ENCODE data around the gene WDR70.
A peak's percentile ranks its signal among the peaks of the same experiment; 100 is the strongest.

Gene WDR70

DNA sequence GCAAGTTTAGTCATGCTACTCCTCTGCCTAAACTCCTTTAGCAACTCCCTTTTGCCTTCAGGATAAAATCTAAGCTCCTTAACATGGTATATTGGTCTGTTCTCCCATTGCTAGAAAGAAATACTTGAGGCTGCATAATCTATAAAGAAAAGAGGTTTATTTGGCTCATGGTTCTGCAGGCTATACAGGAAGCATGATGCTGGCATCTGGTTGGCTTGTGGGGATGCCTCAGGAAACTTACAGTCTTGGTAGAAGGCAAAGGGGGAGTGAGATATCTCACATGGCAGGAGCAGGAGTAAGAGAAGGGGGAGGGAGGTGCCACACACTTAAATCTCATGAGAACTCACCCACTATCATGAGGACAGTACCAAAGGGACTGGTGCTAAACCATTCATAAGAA lies 315.7 kb downstream of the WDR70 start:
- DNase-seq = no peak

DNA sequence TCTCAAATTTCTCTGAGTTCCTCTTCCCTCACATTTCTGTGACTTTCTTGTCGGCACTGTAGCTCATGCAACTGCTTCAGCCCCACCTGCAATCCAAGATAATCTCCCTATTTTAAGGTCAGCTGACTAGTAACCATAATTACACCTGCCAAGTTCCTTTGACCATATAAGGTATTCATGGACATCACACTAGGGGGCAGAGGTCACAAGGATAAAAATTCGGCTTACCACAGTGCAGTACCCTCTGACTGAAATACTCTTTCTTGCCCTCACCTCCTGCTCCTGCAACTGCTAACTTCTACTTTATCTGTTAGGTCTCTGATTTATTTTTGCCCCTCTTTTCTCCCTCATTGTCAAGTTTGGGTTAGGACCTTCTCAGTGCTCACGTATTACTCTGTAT lies 316.5 kb downstream of the WDR70 start:
- no peak for DNase-seq

DNA sequence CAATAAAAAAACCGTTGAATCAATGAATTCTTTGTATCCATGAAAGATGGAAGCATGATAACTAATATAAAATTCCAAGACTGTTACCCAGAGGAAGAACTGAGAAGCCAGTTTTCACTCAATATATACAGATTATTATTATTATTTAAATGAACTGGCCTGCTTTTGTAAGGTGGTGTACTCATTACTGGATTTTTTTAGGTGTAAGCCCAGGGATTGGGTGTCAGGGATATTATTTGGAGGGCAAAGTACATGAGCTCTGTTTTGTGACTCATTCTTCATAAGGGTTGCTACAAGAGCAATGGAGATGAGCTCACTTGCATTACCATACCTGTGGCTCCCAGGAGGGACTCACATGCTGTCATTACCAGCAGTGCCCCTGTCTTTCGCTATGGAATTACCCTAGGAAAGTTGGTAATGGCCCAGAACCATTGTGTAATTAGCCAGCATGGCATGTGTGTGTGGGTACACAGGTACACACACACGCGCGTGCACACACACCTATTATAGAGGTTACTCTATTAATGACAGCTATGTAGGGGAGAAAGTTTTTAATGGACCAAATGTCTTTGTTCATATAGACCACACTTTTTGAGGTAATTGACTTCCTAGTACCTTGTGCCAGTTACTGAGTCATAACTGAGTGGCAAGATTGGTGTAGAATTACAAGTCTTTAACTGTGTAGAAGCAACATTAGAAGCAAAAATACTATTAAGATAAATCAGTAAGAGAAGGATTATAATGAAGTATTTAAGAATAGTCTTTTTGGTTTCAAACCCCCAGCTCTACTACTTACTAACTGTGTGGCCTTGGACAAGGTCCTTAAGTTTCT lies 317.3 kb downstream of the WDR70 start:
- no peak for DNase-seq

DNA sequence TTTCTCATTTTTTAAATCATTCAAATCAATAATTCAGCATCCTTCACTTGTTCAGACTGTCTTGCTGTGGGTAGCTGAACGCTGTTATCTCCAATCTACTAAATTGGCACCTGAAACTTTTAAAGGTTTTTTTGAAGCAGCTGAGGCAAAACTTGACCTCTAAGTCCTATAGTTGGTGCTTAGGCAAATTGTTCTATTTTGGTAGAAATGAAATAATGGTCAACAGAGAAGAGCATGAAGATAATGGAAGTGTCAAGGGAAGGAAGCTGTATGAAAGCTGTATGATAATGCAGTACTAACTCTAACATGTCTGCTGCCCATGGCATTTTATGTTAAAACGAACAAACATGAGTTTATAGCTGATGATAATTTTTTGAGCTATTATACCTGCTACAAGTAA lies 322.8 kb downstream of the WDR70 start:
- DNase-seq = no peak

DNA sequence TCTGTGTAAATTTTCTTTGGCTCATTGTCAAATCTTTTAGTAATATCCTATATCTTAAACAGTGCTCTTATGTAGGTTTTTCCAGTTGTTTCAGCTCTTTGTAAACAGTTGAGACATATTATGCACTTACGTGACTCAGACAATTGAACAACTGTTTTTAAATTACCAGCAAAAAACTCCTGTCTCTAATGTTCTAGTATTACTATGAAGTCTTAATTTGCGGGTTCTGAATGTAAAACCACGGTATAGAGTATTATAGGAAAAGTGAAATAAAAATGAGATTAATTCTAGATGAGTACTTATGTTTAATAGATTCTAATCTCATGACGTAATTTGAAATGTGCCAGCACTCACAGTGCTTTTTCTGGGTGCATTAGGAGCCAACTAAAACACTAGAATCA lies 324.7 kb downstream of the WDR70 start:
- DNase-seq = no peak

DNA sequence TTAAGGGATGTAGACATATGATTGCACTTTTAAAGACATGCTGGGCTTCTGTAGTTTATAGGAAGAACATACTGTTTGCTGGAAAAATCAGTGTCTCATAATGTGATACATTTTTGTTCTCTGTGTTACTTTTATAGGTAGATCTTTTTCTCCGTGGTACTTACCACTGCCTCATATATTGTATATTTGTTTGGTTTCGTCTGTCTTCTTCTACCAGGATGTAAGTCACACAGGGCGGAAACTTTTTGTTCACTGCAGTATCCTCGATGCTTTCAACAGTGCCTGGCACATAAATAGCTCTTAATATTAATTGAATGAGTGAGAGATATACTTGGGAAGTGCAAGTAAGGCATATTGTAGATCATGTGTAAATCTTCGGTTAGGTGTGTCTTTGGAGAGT lies 325.3 kb downstream of the WDR70 start:
- DNase-seq = no peak

GRCh38 chr5:37709020-37709419 lies 329.9 kb downstream of the WDR70 start:
- no peak for DNase-seq

DNA sequence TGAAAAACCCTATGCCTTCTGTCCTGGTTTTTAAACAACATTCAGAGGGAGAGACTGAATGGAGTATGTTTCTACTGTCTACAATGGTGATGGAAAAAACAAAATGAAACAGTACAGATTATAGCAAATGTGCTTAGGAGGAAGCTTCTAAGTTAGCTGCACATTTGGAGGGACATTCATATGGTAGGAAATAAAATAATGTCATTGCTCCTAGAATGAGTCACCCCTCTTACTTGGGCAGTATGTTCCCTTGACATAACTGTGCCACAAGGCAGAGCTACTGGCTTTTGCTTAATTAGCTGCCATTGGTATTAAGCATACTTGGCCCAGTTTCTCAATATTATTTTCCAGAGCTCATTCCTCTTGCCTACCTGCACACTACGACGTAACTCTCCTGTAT lies 331.8 kb downstream of the WDR70 start:
- DNase-seq = no peak

DNA sequence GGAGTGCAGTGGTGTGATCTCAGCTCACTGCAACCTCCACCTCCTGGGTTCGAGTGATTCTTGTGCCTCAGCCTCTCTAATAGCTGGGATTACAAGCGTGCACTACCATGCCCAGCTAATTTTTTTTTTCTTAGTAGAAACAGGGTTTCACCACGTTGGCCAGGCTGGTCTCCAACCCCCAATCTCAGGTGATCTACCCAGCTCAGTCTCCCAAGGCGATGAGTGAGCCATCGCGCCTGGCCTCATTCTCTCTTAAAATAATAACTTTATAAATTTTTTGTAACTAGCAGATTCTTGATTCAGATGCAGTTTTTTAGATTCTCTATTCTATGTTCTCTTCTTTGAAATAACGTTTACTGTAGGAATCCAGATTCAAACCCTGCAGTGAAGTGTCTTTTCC lies 333.6 kb downstream of the WDR70 start:
- DNase-seq = no peak

GRCh38 chr5:37714756-37715155 lies 335.6 kb downstream of the WDR70 start:
- DNase-seq = no peak

DNA sequence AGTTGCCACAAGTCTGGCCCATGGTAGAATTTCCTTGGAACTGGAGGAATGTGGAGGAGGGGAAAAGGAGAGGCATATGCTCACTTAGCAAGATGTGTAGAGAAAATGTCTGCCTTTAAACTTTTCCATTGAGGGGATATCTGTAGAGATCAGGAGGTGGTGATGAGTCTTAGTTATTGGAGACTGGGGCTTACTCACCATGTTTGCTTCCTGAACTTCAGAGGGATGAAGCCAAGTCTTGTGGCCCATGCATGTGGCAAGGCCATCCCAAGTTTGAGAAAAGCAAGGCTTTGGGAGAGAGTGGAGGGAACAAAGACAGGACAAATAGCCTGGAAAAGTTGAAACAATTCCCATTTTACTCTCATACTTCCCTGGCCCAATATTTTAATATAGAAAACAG lies 336.2 kb downstream of the WDR70 start:
- no peak for DNase-seq

GRCh38 chr5:37715992-37716391 lies 336.9 kb downstream of the WDR70 start:
- no peak for DNase-seq

- no peak for DNase-seq
These were observed 337.3 kb downstream of the WDR70 start for GRCh38 chr5:37716405-37716804.

GRCh38 chr5:37717276-37717612 lies 338.1 kb downstream of the WDR70 start:
- DNase-seq = no peak

GRCh38 chr5:37717613-37718431 lies 338.7 kb downstream of the WDR70 start:
- no peak for DNase-seq

- no peak for DNase-seq
These were observed 341.4 kb downstream of the WDR70 start for GRCh38 chr5:37720550-37720952.

- DNase-seq = no peak
These were observed 342.3 kb downstream of the WDR70 start for GRCh38 chr5:37721447-37721871.

DNA sequence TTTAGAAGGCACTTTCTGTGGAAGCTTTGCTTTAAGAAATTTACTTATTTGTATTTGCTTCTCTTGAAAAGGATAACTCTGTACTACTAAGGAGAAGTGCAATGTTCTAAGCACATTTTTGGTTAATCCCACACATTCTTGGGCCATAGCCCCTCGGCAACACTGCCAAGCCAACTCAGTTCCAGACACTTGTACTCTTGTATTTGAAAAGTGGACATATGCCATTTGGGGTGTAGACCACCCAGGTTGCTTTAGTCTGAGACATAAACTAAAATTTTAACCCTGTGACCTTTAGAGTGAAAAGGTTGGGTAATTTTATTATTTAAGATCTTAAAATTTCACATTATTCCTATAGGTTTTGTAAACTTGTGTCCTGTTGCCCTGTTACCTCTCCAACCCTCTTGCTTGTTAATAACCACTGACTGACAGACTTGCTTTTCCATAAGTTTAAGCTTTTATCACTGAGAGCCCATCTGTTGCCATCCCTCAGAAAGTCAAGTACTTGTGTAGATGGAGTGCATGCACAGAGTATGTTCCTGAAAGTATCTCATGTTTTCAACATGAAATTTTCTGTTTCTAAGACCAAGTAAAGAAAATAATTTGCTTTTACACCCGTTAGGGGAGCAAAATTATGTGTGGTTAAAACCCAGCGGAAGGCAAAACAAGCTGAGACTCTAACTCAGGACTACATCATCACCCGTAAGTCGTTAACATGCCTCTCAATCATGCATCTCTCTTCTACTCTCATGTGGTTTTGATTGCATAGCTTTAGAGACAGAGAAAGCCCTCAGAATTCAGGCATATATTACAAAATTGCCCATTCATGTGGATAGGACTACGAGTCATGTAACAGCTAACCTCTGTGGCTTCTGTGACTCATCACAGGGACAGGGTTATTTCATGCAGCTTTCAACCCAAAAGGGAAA lies 343.4 kb downstream of the WDR70 start:
- peak; percentile 3 for DNase-seq

- DNase-seq = no peak
These were observed 344.2 kb downstream of the WDR70 start for GRCh38 chr5:37723162-37723961.

DNA sequence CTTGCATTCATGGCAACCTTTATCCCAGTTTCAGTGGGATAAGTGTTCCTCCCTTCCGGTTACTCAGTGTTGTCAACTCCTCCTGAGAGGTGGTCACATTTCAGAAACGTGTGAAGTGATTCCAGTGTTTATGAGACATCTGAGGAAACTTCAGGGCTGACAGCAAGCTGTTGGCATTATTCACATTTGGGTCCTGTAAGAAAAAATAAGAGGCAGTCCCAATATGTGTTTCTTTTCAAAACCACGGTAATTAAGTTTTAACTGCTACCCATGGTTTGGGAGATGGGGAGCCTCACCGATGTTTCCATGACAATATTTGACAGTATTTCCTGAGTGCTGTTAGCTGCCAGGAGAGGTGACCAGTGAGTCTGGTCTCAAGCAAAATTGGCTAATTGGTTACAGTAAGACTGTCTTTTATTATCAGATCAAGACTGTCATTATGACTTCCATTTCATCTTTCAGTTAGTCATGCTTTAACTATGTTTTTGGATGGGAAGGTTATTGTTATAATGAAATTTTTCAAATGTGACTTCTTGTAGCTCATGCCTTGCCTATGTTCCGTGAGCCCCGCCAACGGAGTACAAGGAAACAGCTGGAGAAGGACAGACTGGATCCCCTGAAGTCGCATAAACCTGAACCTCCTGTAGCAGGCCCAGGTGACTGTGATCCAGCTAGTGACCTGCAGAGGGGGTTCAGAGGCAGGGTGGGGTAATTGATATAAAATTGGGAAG lies 345.4 kb downstream of the WDR70 start:
- DNase-seq = no peak

- no peak for DNase-seq
These were observed 346.1 kb downstream of the WDR70 start for GRCh38 chr5:37725185-37725584.

- DNase-seq = no peak
These were observed 348.1 kb downstream of the WDR70 start for GRCh38 chr5:37727238-37727637.

Measured in CD4-positive, alpha-beta T cell treated with Interleukin-17A for 1 hour (primary cell).